IPS-20b (cell line): ENCODE data around the gene FAM169A.
A peak's percentile ranks its signal among the peaks of the same experiment; 100 is the strongest.
"Not testable (repeated sequence)": the region's sequence is repeated elsewhere in the genome, so short reads cannot be mapped to it uniquely, and the experiment has no call there.

Source experiments
- H3K27ac ChIP-seq: one replicate; pipeline ENCODE4 v1.5.1; 2013; ENCODE audit warnings: low read length
- H3K27me3 ChIP-seq: 2 replicates; pipeline ENCODE4 v1.6.1; 2013; ENCODE audit warnings: mild to moderate bottlenecking, low read length, inconsistent platforms; ENCODE audit not compliant: insufficient read depth
- H3K36me3 ChIP-seq: 2 replicates; pipeline ENCODE4 v1.6.1; 2013; ENCODE audit warnings: low read depth, mild to moderate bottlenecking, inconsistent platforms, low read length, moderate library complexity; ENCODE audit not compliant: insufficient read depth
- H3K4me1 ChIP-seq: 2 replicates; pipeline ENCODE4 v1.6.1; 2013; ENCODE audit warnings: mild to moderate bottlenecking, control low read depth, inconsistent platforms, low read length, moderate library complexity; ENCODE audit not compliant: insufficient read depth
- H3K4me3 ChIP-seq: 2 replicates; pipeline ENCODE4 v1.5.1; 2013; ENCODE audit warnings: mild to moderate bottlenecking, low read length, inconsistent platforms
- H3K9ac ChIP-seq: 2 replicates; pipeline ENCODE4 v1.6.1; 2013; ENCODE audit warnings: low read depth, mild to moderate bottlenecking, inconsistent platforms, low read length, moderate library complexity
- H3K9me3 ChIP-seq: 2 replicates; pipeline ENCODE4 v1.6.1; 2013; ENCODE audit warnings: mild to moderate bottlenecking, low read depth, low read length, inconsistent platforms; ENCODE audit not compliant: insufficient read depth

Gene FAM169A

GRCh38 chr5:74786851-74787250 lies 79.3 kb downstream of the FAM169A start:
- H3K9ac ChIP-seq, result no peak overlapping the region
- H3K27me3 ChIP-seq, result no peaks in the 10 kb centered on the region
- no peaks in the 10 kb centered on the region; the same call in 1 of the 2 replicates for H3K4me1 ChIP-seq
- peaks cover 80% of the 10 kb centered on the region for H3K36me3 ChIP-seq
- no peaks in the 10 kb centered on the region for H3K9me3 ChIP-seq
- no peak overlapping the region for H3K4me3 ChIP-seq
- no peak overlapping the region for H3K27ac ChIP-seq

- H3K9ac ChIP-seq, result no peak overlapping the region
- H3K4me3 ChIP-seq, result no peak overlapping the region
- peaks cover 98% of the 10 kb centered on the region for H3K36me3 ChIP-seq
- H3K27me3 ChIP-seq, result no peaks in the 10 kb centered on the region
- no peak overlapping the region for H3K27ac ChIP-seq
- H3K4me1 ChIP-seq, result no peaks in the 10 kb centered on the region; the same call in 1 of the 2 replicates
- no peaks in the 10 kb centered on the region for H3K9me3 ChIP-seq
Measured at GRCh38 chr5:74778609-74779008, 87.6 kb downstream of the FAM169A start.

- Histone ChIP-seq H3K27ac (no peak overlapping the region), H3K36me3 (peaks cover 84% of the 10 kb centered on the region), H3K4me3 (no peak overlapping the region), H3K27me3 (no peaks in the 10 kb centered on the region), H3K4me1 (peaks cover 7% of the 10 kb centered on the region), H3K9me3 (no peaks in the 10 kb centered on the region), H3K9ac (no peak overlapping the region)
Measured at GRCh38 chr5:74772359-74772758, 93.8 kb downstream of the FAM169A start.

- no peaks in the 10 kb centered on the region for H3K27me3 ChIP-seq
- H3K27ac ChIP-seq, result no peak overlapping the region
- H3K4me3 ChIP-seq, result peak overlapping the region; percentile 89
- no peaks in the 10 kb centered on the region for H3K9me3 ChIP-seq
- peaks cover 7% of the 10 kb centered on the region for H3K4me1 ChIP-seq
- H3K36me3 ChIP-seq, result peaks cover 51% of the 10 kb centered on the region
- peak overlapping the region; percentile 88 for H3K9ac ChIP-seq
Measured at GRCh38 chr5:74767579-74767913, 98.6 kb downstream of the FAM169A start.

GRCh38 chr5:74766849-74767578 lies 99.2 kb downstream of the FAM169A start, which contains the start of the genes GFM2 and NSA2:
Gene GFM2 (minus strand): TSS chr5:74767117. CDS start chr5:74763742, 3,375 bp downstream.
Gene NSA2 (plus strand): TSS chr5:74767249. CDS start chr5:74767361, 112 bp downstream.
- Histone ChIP-seq H3K36me3 (peaks cover 51% of the 10 kb centered on the region), H3K9me3 (no peaks in the 10 kb centered on the region)

GRCh38 chr5:74766418-74766848 lies 99.8 kb downstream of the FAM169A start:
- Histone ChIP-seq H3K9ac (peak overlapping the region; percentile 88), H3K4me3 (peak overlapping the region; percentile 89), H3K4me1 (peaks cover 7% of the 10 kb centered on the region), H3K9me3 (no peaks in the 10 kb centered on the region), H3K27me3 (no peaks in the 10 kb centered on the region), H3K27ac (no peak overlapping the region), H3K36me3 (peaks cover 52% of the 10 kb centered on the region)

More at GRCh38 chr5:74766849-74767578, 99.2 kb downstream of the FAM169A start, which contains the start of the genes GFM2 and NSA2:
- peaks cover 7% of the 10 kb centered on the region for H3K4me1 ChIP-seq
- H3K27me3 ChIP-seq, result no peaks in the 10 kb centered on the region
- H3K27ac ChIP-seq, result no peak within 1 kb of the TSS
- peak within 1 kb of the TSS; percentile 89 for H3K4me3 ChIP-seq
- H3K9ac ChIP-seq, result peak within 1 kb of the TSS; percentile 88

GRCh38 chr5:74765929-74766328 lies 100.3 kb downstream of the FAM169A start:
- H3K36me3 ChIP-seq, result peaks cover 52% of the 10 kb centered on the region
- no peaks in the 10 kb centered on the region for H3K27me3 ChIP-seq
- H3K27ac ChIP-seq, result no peak overlapping the region
- peak overlapping the region; percentile 88; the same call in 1 of the 2 replicates for H3K9ac ChIP-seq
- H3K4me1 ChIP-seq, result peaks cover 7% of the 10 kb centered on the region
- peak overlapping the region; percentile 89 for H3K4me3 ChIP-seq
- H3K9me3 ChIP-seq, result no peaks in the 10 kb centered on the region

GRCh38 chr5:74765201-74765600 lies 101.0 kb downstream of the FAM169A start:
- Histone ChIP-seq H3K27me3 (no peaks in the 10 kb centered on the region), H3K27ac (no peak overlapping the region), H3K36me3 (peaks cover 51% of the 10 kb centered on the region), H3K9me3 (no peaks in the 10 kb centered on the region), H3K4me1 (peaks cover 7% of the 10 kb centered on the region), H3K4me3 (0 out of 2 replicates have a peak overlapping the region, but pooled peaks have one; percentile 3), H3K9ac (no peak overlapping the region)

- Histone ChIP-seq H3K27me3 (no peaks in the 10 kb centered on the region), H3K4me1 (peaks cover 7% of the 10 kb centered on the region), H3K27ac (no peak overlapping the region), H3K36me3 (peaks cover 53% of the 10 kb centered on the region), H3K4me3 (no peak overlapping the region), H3K9me3 (no peaks in the 10 kb centered on the region), H3K9ac (no peak overlapping the region)
Measured at GRCh38 chr5:74763504-74763903, 102.7 kb downstream of the FAM169A start.

- peaks cover 62% of the 10 kb centered on the region for H3K36me3 ChIP-seq
- H3K4me1 ChIP-seq, result no peaks in the 10 kb centered on the region
- no peaks in the 10 kb centered on the region for H3K27me3 ChIP-seq
- H3K4me3 ChIP-seq, result no peak overlapping the region
- H3K27ac ChIP-seq, result no peak overlapping the region
- H3K9ac ChIP-seq, result no peak overlapping the region
- no peaks in the 10 kb centered on the region for H3K9me3 ChIP-seq
Measured at GRCh38 chr5:74762599-74762998, 103.6 kb downstream of the FAM169A start.

GRCh38 chr5:74761241-74761640 lies 104.9 kb downstream of the FAM169A start:
- H3K36me3 ChIP-seq, result peaks cover 74% of the 10 kb centered on the region

GRCh38 chr5:74748742-74749141 lies 117.4 kb downstream of the FAM169A start:
- H3K27me3 ChIP-seq, H3K4me3 ChIP-seq: not testable (repeated sequence)
- peaks cover 73% of the 10 kb centered on the region for H3K36me3 ChIP-seq

More at GRCh38 chr5:74761241-74761640, 104.9 kb downstream of the FAM169A start:
- H3K27me3 ChIP-seq, result no peaks in the 10 kb centered on the region
- H3K4me3 ChIP-seq, result no peak overlapping the region
- no peak overlapping the region for H3K9ac ChIP-seq
- no peaks in the 10 kb centered on the region for H3K4me1 ChIP-seq
- no peaks in the 10 kb centered on the region for H3K9me3 ChIP-seq
- no peak overlapping the region for H3K27ac ChIP-seq

More at GRCh38 chr5:74748742-74749141, 117.4 kb downstream of the FAM169A start:
- H3K9ac ChIP-seq, H3K9me3 ChIP-seq, H3K4me1 ChIP-seq, H3K27ac ChIP-seq: not testable (repeated sequence)
